Measurements from ENCODE around the gene CGB1. TPM values are rescaled to one million over a fixed set of nuclear protein-coding genes. Genes with fewer than 3 reads are reported as not detected.
A peak's percentile ranks its signal among the peaks of the same experiment; 100 is the strongest.
"Not testable (repeated sequence)": the region's sequence is repeated elsewhere in the genome, so short reads cannot be mapped to it uniquely, and the experiment has no call there.

CGB1 gene
- total and polyA plus RNA-seq, 10 of the 15 experiments (the other 5 are each of a cell fraction or from before 2014, with no cell fraction given), result not detected

DNA sequence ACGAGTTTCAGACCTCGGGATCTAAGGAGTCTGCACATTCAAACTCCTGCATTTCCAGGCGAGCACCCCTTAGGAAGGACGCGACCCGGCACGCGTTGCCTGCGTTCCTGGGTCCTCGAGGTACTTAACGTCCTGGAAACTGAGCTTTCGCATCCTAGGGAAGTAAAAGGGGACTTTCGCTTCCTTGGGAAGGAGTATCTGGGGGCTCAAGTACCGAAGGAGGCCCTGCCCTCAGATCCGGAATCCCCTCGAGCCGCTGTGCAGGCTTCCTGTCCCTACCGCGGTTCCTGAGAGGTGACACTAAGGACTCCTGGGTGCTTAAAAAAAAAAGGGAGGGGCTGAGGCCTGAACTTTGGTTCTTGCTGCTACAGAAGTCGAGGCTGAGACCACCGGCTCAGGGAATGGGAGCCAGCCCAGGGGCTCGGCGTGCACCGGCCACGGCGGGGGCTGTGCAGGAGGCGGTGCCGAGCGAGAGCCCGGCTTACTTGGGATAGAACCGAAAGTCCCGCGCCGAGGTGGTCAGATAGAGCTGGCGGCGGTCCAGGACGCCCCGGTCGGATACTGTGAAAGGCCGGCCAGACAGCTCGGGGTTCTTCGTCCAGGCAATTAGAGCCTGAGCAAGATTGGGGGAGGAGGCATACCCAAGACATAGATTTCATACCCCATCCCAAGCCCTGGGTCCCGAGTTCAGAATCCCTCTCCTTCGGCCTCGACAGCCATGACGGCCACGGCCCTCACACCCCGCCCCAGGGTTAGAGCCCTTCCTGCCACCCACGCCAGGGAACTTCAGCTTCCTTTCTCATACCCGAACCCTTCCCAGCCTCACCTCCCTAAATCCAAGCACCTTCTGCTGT lies 18.1 kb downstream of the CGB1 start:
- H3K9ac ChIP-seq (ENCODE audit: control insufficient read depth, insufficient read depth, low read length); DNase-seq (ENCODE audit: low read depth, low spot score); RAD21 ChIA-PET (ENCODE audit: unreplicated experiment); in situ Hi-C loops (cut with MboI); H3K79me2 ChIP-seq (ENCODE audit: control insufficient read depth, insufficient read depth, low read length); H4K20me1 ChIP-seq (ENCODE audit: control insufficient read depth, insufficient read depth); FAIRE-seq; H3K27ac ChIP-seq (ENCODE audit: control insufficient read depth, insufficient read depth); H3K27me3 ChIP-seq (replicated peaks in 1 of 2; ENCODE audit: control insufficient read depth in 2 of 2, insufficient read depth in 2 of 2, low read length in 1 of 2); H3K36me3 ChIP-seq (ENCODE audit: control insufficient read depth in 2 of 2, insufficient read depth in 2 of 2, low read length in 1 of 2); SMC1A ChIA-PET (ENCODE audit: uncharacterized antibody, unreplicated experiment); H2AFZ ChIP-seq (ENCODE audit: control insufficient read depth, low read depth, low read length); H3K9me3 ChIP-seq (replicated peaks; ENCODE audit: control insufficient read depth, insufficient read depth, low read length); BruUV-seq (replicated peaks); intact Hi-C loops (cut with micrococcal nuclease; ENCODE audit: unreplicated experiment): not testable (repeated sequence)
- Histone ChIP-seq H3K4me2 (ENCODE audit: control insufficient read depth, insufficient read depth) (peak overlapping the region; percentile 82), H3K4me1 (ENCODE audit: control insufficient read depth, insufficient read depth, low read length) (peaks cover 15% of the 10 kb centered on the region), H3K4me3 (peak overlapping the region; percentile 58; the same call in 1 of the 2 replicates)
- ChIA-PET POLR2A (interaction anchor here (0.6 kb wide), 1 partner anchor 483 kb away, joined by 6 read pairs; no protein-coding TSS in a partner anchor), CTCF (interaction anchor here (0.8 to 3.1 kb wide), 4 partner anchors 21 to 88 kb away, joined by 3 to 14 read pairs (median 4); partner anchors contain the start of genes GYS1 and RUVBL2)
- ATAC-seq, result 0 out of 3 replicates have a peak, but pooled peaks have one; percentile 8
- 10% methylated on average over 30 of the region's 50 CpGs for WGBS (ENCODE audit: insufficient coverage, insufficient replicate concordance, low lambda C conversion rate, missing lambda C conversion rate)

DNA sequence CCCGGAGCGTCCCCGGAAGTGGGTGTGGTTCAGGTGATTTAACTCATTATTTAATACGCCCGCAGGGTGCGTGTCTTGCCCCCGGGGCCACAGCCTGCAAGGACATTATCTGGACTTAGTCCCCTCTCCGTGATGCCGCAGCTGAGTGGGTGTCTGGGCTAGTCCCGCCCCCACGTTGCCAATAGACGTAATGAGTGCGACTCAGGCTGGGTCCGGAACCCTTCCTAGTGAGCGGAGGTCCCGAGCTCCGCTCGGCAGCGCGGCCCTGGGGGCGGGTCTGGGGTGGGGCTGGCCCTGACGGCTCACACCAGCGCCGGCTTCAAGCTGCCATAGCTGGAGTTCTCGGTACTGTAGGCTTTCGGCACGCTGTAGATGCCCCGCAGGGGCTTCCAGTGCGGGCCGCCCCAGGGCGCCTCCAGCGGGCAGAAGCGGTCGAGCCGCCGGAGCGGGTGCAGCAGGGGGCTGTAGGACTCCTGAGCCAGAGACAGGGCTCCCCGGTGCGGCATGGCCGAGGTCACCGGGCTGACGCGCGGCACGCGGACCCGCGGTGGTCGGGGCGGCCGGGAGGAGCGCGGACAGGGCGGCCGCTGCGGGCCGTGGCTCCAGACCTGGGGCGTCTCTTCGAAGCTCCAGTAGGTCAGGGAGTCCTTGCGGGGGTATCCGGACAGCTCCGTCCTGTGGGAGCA lies 18.9 kb downstream of the CGB1 start:
- RAD21 ChIA-PET (ENCODE audit: unreplicated experiment), result no interaction called here
- in situ Hi-C loops (cut with MboI) (no loop called here), intact Hi-C loops (cut with micrococcal nuclease; ENCODE audit: unreplicated experiment) (no loop called here)
- 2% methylated on average over 52 of the region's 62 CpGs for WGBS (ENCODE audit: insufficient coverage, insufficient replicate concordance, low lambda C conversion rate, missing lambda C conversion rate)
- H3K27me3 ChIP-seq (replicated peaks in 1 of 2; ENCODE audit: control insufficient read depth in 2 of 2, insufficient read depth in 2 of 2, low read length in 1 of 2), result no peaks in the 10 kb centered on the region
- CTCF ChIA-PET, result interaction anchor here (0.8 to 3.1 kb wide), 4 partner anchors 20 to 89 kb away, joined by 3 to 14 read pairs (median 4); partner anchors contain the start of genes GYS1 and RUVBL2
- H3K27ac ChIP-seq (ENCODE audit: control insufficient read depth, insufficient read depth), result no peak overlapping the region
- H3K79me2 ChIP-seq (ENCODE audit: control insufficient read depth, insufficient read depth, low read length), result no peaks in the 10 kb centered on the region
- no peaks in the 10 kb centered on the region for H3K9me3 ChIP-seq (replicated peaks; ENCODE audit: control insufficient read depth, insufficient read depth, low read length)
- H3K9ac ChIP-seq (ENCODE audit: control insufficient read depth, insufficient read depth, low read length), result no peak overlapping the region
- FAIRE-seq (no peak), DNase-seq (ENCODE audit: low read depth, low spot score) (no peak), ATAC-seq (peak; percentile 91)
- H3K4me3 ChIP-seq, result peak overlapping the region; percentile 58; the same call in 1 of the 2 replicates
- no peak overlapping the region for H2AFZ ChIP-seq (ENCODE audit: control insufficient read depth, low read depth, low read length)
- peaks cover 15% of the 10 kb centered on the region for H3K4me1 ChIP-seq (ENCODE audit: control insufficient read depth, insufficient read depth, low read length)
- no peaks in the 10 kb centered on the region for H4K20me1 ChIP-seq (ENCODE audit: control insufficient read depth, insufficient read depth)
- H3K4me2 ChIP-seq (ENCODE audit: control insufficient read depth, insufficient read depth), result peak overlapping the region; percentile 82
- H3K36me3 ChIP-seq (ENCODE audit: control insufficient read depth in 2 of 2, insufficient read depth in 2 of 2, low read length in 1 of 2), result peaks cover 0 to 6% of the 10 kb centered on the region in 2 experiments; a peak in 2 of 4 replicates
- no TSS peak for BruUV-seq (replicated peaks)
- SMC1A ChIA-PET (ENCODE audit: uncharacterized antibody, unreplicated experiment), result no interaction called here
- POLR2A ChIA-PET, result no interaction called here
- TF ChIP-seq LARP7 (IDR thresholded peaks at IDR 0.05) (peak; percentile 64; the same call in 1 of the 2 replicates), CEBPB (IDR thresholded peaks at IDR 0.05; ENCODE audit: borderline replicate concordance in 1 of 2, low read depth in 2 of 2, low read length in 2 of 2) (no peak), BHLHE40 (IDR thresholded peaks at IDR 0.05; ENCODE audit: borderline replicate concordance in 1 of 2, low read depth in 2 of 2, low read length in 1 of 2) (peak in 1 of 2 experiments; percentile 33; a peak in 1 of 4 replicates), CREM (IDR thresholded peaks at IDR 0.05; ENCODE audit: low read depth) (peak; percentile 43; the same call in 1 of the 2 replicates), EGR1 (IDR thresholded peaks at IDR 0.05; ENCODE audit: borderline replicate concordance in 1 of 2, low read depth in 2 of 2, low read length in 2 of 2) (peak in 1 of 2 experiments; percentile 62; a peak in 1 of 3 replicates), NR2F1 (conservative IDR thresholded peaks at IDR 0.05) (0 out of 2 replicates have a peak, but pooled peaks have one; percentile 9)
- TF ChIP-seq, protein P1, sequence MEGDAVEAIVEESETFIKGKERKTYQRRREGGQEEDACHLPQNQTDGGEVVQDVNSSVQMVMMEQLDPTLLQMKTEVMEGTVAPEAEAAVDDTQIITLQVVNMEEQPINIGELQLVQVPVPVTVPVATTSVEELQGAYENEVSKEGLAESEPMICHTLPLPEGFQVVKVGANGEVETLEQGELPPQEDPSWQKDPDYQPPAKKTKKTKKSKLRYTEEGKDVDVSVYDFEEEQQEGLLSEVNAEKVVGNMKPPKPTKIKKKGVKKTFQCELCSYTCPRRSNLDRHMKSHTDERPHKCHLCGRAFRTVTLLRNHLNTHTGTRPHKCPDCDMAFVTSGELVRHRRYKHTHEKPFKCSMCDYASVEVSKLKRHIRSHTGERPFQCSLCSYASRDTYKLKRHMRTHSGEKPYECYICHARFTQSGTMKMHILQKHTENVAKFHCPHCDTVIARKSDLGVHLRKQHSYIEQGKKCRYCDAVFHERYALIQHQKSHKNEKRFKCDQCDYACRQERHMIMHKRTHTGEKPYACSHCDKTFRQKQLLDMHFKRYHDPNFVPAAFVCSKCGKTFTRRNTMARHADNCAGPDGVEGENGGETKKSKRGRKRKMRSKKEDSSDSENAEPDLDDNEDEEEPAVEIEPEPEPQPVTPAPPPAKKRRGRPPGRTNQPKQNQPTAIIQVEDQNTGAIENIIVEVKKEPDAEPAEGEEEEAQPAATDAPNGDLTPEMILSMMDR (IDR thresholded peaks at IDR 0.05 in 2 of 3, conservative IDR thresholded peaks at IDR 0.05 in 1 of 3; ENCODE audit: control insufficient read depth in 2 of 3, extremely low read depth in 1 of 3, insufficient read depth in 1 of 3, low read depth in 3 of 3, low read length in 3 of 3), result peak; percentile 55 to 76 (median 56)
- TF ChIP-seq, protein P2, sequence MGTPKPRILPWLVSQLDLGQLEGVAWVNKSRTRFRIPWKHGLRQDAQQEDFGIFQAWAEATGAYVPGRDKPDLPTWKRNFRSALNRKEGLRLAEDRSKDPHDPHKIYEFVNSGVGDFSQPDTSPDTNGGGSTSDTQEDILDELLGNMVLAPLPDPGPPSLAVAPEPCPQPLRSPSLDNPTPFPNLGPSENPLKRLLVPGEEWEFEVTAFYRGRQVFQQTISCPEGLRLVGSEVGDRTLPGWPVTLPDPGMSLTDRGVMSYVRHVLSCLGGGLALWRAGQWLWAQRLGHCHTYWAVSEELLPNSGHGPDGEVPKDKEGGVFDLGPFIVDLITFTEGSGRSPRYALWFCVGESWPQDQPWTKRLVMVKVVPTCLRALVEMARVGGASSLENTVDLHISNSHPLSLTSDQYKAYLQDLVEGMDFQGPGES (IDR thresholded peaks at IDR 0.05), result no peak
